H1 (cell line): Measurements from ENCODE around the gene RTF2. TPM values are rescaled to one million over a fixed set of nuclear protein-coding genes. Genes with fewer than 3 reads are reported as not detected.

ENCODE experiments used
- CTCF ChIA-PET: fragments of 300-600 bp; sonication (Branson Sonifier 250); formaldehyde crosslinking; loops from one replicate; lab custom pipeline; 2021; ENCODE audit not compliant: partially characterized antibody; lab: Charles Lee
- POLR2A ChIA-PET: fragments of 300-600 bp; sonication (Branson Sonifier 250); formaldehyde crosslinking; loops from one replicate; lab custom pipeline; 2021; ENCODE audit warnings: inconsistent platforms; ENCODE audit not compliant: partially characterized antibody; lab: Charles Lee
- DNase-seq, 2 experiments: peaks; one replicate each; pipeline versions ENCODE4 v3.0.0 to v3.0.0-alpha.2; 2010 to 2022; ENCODE audit warnings: low spot score in 2 of 2, low read depth in 1 of 2, mixed read lengths in 1 of 2
- FAIRE-seq: peaks from 2 replicates; lab custom pipeline; 2011; peaks lifted over from hg19 to GRCh38; lab: Jason Lieb, UNC
- H2AFZ ChIP-seq: 2 replicates; pipeline ENCODE4 v1.8.1; 2012; ENCODE audit warnings: low read length, inconsistent platforms
- H2AK5ac ChIP-seq: 2 replicates; pipeline ENCODE4 v1.6.1; 2013; ENCODE audit warnings: low read depth, low read length
- H2BK120ac ChIP-seq: replicated peaks from 2 replicates; pipeline ENCODE3; 2013; ENCODE audit warnings: low read depth, low read length, inconsistent platforms
- H2BK12ac ChIP-seq: 2 replicates; pipeline ENCODE4 v1.6.1; 2013; ENCODE audit warnings: low read depth, low read length
- H2BK15ac ChIP-seq: 2 replicates; pipeline ENCODE4 v1.6.1; 2013; ENCODE audit warnings: low read length
- H2BK20ac ChIP-seq: 2 replicates; pipeline ENCODE4 v1.6.1; 2013; ENCODE audit warnings: low read length
- H2BK5ac ChIP-seq: 2 replicates; pipeline ENCODE4 v1.6.1; 2013; ENCODE audit warnings: low read depth, low read length
- H3K14ac ChIP-seq: 2 replicates; pipeline ENCODE4 v1.6.1; 2013; ENCODE audit warnings: inconsistent platforms; ENCODE audit not compliant: insufficient read length
- H3K18ac ChIP-seq: 2 replicates; pipeline ENCODE4 v1.6.1; 2013; ENCODE audit warnings: low read length; ENCODE audit errors: extremely low read depth
- H3K23ac ChIP-seq: 2 replicates; pipeline ENCODE4 v1.6.1; 2013; ENCODE audit warnings: inconsistent platforms; ENCODE audit not compliant: insufficient read length
- H3K23me2 ChIP-seq: 2 replicates; pipeline ENCODE4 v1.6.1; 2013; ENCODE audit warnings: low read depth, low read length
- H3K27ac ChIP-seq: 2 replicates; pipeline ENCODE4 v1.6.1; 2011; ENCODE audit warnings: low read depth, low read length, inconsistent platforms
- H3K27me3 ChIP-seq, 4 experiments: replicated peaks in 1 of 4; 1 replicate in 1 of 4; 2 replicates in 3 of 4; pipeline versions ENCODE4 v1.6.1 to v1.8.1; 2011 to 2013; ENCODE audit warnings: low read length in 3 of 4, mild to moderate bottlenecking in 3 of 4, inconsistent platforms in 2 of 4, mixed read lengths in 2 of 4, moderate library complexity in 1 of 4; ENCODE audit not compliant: control insufficient read depth in 3 of 4, insufficient read depth in 3 of 4; ENCODE audit errors: extremely low read depth in 1 of 4
- H3K36me3 ChIP-seq, 4 experiments: 2 replicates each; pipeline versions ENCODE4 v1.6.1 to v1.8.1; 2011 to 2013; ENCODE audit warnings: mild to moderate bottlenecking in 4 of 4, low read length in 3 of 4, moderate library complexity in 2 of 4, control low read depth in 1 of 4, inconsistent platforms in 1 of 4; ENCODE audit not compliant: insufficient read depth in 4 of 4, control insufficient read depth in 2 of 4
- H3K4ac ChIP-seq: replicated peaks from 2 replicates; pipeline ENCODE3; 2013; ENCODE audit warnings: low read length, low read depth, mixed read lengths, inconsistent platforms; ENCODE audit not compliant: insufficient read length
- H3K4me1 ChIP-seq, 4 experiments: replicated peaks in 1 of 4; 1 replicate in 1 of 4; 2 replicates in 3 of 4; pipeline versions ENCODE4 v1.6.1 to v1.8.1; 2011 to 2013; ENCODE audit warnings: low read length in 3 of 4, inconsistent platforms in 2 of 4, mixed read lengths in 1 of 4; ENCODE audit not compliant: insufficient read depth in 4 of 4, control insufficient read depth in 3 of 4
- H3K4me2 ChIP-seq, 2 experiments: 2 replicates each; pipeline versions ENCODE4 v1.6.1 to v1.8.1; 2011 to 2013; ENCODE audit warnings: low read depth in 2 of 2, low read length in 2 of 2, control low read depth in 1 of 2, inconsistent platforms in 1 of 2, mild to moderate bottlenecking in 1 of 2; ENCODE audit not compliant: insufficient read depth in 1 of 2
- H3K4me3 ChIP-seq, 4 experiments: fragments of 200-600, 300-600 bp in 1 of 4; sonication (generic), shearing (Covaris generic), sonication (Bioruptor Twin) in 1 of 4; 2 replicates each; pipeline versions ENCODE4 v1.5.1 to v1.8.1; 2011 to 2016; ENCODE audit warnings: low read length in 4 of 4, low read depth in 3 of 4, control low read depth in 2 of 4, inconsistent platforms in 2 of 4, mild to moderate bottlenecking in 2 of 4, mixed read lengths in 1 of 4, moderate library complexity in 1 of 4; ENCODE audit not compliant: insufficient read depth in 2 of 4; ENCODE audit errors: extremely low read depth in 1 of 4
- H3K56ac ChIP-seq: replicated peaks from 2 replicates; pipeline ENCODE3; 2013; ENCODE audit warnings: low read depth, mild to moderate bottlenecking, mixed read lengths, low read length, inconsistent platforms; ENCODE audit not compliant: insufficient read length
- H3K79me1 ChIP-seq: 2 replicates; pipeline ENCODE4 v1.6.1; 2013; ENCODE audit warnings: low read depth, low read length, control low read depth
- H3K79me2 ChIP-seq, 2 experiments: 2 replicates each; pipeline versions ENCODE4 v1.6.1 to v1.8.1; 2012 to 2013; ENCODE audit warnings: low read length in 2 of 2, mild to moderate bottlenecking in 2 of 2, inconsistent platforms in 1 of 2; ENCODE audit not compliant: insufficient read depth in 2 of 2, control insufficient read depth in 1 of 2
- H3K9ac ChIP-seq, 4 experiments: replicated peaks in 1 of 4; 1 replicate in 1 of 4; 2 replicates in 3 of 4; pipeline versions ENCODE4 v1.6.1 to v1.8.1; 2011 to 2013; ENCODE audit warnings: low read depth in 3 of 4, low read length in 3 of 4, control low read depth in 2 of 4, mild to moderate bottlenecking in 2 of 4, moderate library complexity in 2 of 4, inconsistent platforms in 1 of 4; ENCODE audit errors: extremely low read depth in 1 of 4
- H3K9me3 ChIP-seq, 2 experiments: 2 replicates each; pipeline versions ENCODE4 v1.6.1 to v1.8.1; 2012 to 2013; ENCODE audit warnings: mild to moderate bottlenecking in 2 of 2, moderate library complexity in 2 of 2, control low read depth in 1 of 2, inconsistent platforms in 1 of 2, low read depth in 1 of 2, low read length in 1 of 2, mixed read lengths in 1 of 2; ENCODE audit not compliant: insufficient read depth in 2 of 2
- H4K20me1 ChIP-seq, 2 experiments: replicated peaks in 1 of 2; 2 replicates each; pipeline versions ENCODE3 to v1.8.1; 2011 to 2013; ENCODE audit warnings: inconsistent platforms in 2 of 2, low read length in 2 of 2, mild to moderate bottlenecking in 1 of 2; ENCODE audit not compliant: insufficient read depth in 2 of 2, control insufficient read depth in 1 of 2
- H4K5ac ChIP-seq: 2 replicates; pipeline ENCODE4 v1.6.1; 2013; ENCODE audit warnings: low read length, low read depth, mixed read lengths, inconsistent platforms; ENCODE audit not compliant: insufficient read length
- H4K8ac ChIP-seq: 2 replicates; pipeline ENCODE4 v1.8.0; 2013; ENCODE audit warnings: mild to moderate bottlenecking, moderate library complexity, low read length, inconsistent platforms; ENCODE audit not compliant: insufficient read depth; ENCODE audit errors: extremely low read depth
- H4K91ac ChIP-seq: replicated peaks from 2 replicates; pipeline ENCODE3; 2013; ENCODE audit warnings: low read length, mixed read lengths, inconsistent platforms; ENCODE audit not compliant: insufficient read length
- BACH1 ChIP-seq: IDR thresholded peaks from 2 replicates; pipeline ENCODE4 v1.6.1; 2012; ENCODE audit warnings: low read length, improper control_type of control experiment
- EZH2 ChIP-seq: fragments of 200-600 bp; sonication (generic); IDR thresholded peaks from 2 replicates; pipeline ENCODE4 v1.7.1; 2012; ENCODE audit warnings: low read depth, mild to moderate bottlenecking, moderate library complexity, low read length, inconsistent platforms; ENCODE audit not compliant: severe bottlenecking
- POLR2AphosphoS5 ChIP-seq: IDR thresholded peaks from 2 replicates; pipeline ENCODE4 v1.6.1; 2011; ENCODE audit warnings: low read depth, low read length
- RXRA ChIP-seq: IDR thresholded peaks from 2 replicates; pipeline ENCODE4 v1.6.1; 2011; ENCODE audit warnings: low read depth, mild to moderate bottlenecking, low read length, moderate library complexity; ENCODE audit not compliant: insufficient read depth
- SAP30 ChIP-seq: fragments of 300-600 bp; sonication (generic); IDR thresholded peaks from 2 replicates; pipeline ENCODE4 v1.7.1; 2012; ENCODE audit warnings: low read length, moderate library complexity, mild to moderate bottlenecking, inconsistent platforms; ENCODE audit not compliant: insufficient read depth, insufficient replicate concordance
- WGBS, 2 experiments: shearing (Covaris generic) in 1 of 2; methylation state at CpG; one replicate each; pipeline versions ENCODE4 v1.1.6 to v1.1.7; 2013 to 2015; ENCODE audit warnings: low lambda C conversion rate in 2 of 2, mixed read lengths in 2 of 2, inconsistent platforms in 1 of 2, low coverage in 1 of 2, missing lambda C conversion rate in 1 of 2; ENCODE audit not compliant: insufficient replicate concordance in 2 of 2, insufficient coverage in 1 of 2, insufficient read length in 1 of 2; ENCODE audit errors: extremely low coverage in 1 of 2, missing lambda C conversion rate in 1 of 2; 5-methylcytosine and 5-hydroxymethylcytosine counted together
- polyA plus RNA-seq, 7 experiments: library from polyadenylated mRNA; depleted of rRNA in 3 of 7; stranded (reverse) in 5 of 7; unstranded in 2 of 7; fragments of >200 nt in 5 of 7; fragments of 200-250 nt in 2 of 7; gene quantifications; 1 replicate in 5 of 7; 2 replicates in 1 of 7; 4 replicates in 1 of 7; pipeline versions ENCODE4 v1.2.1 to v1.2.3, GENCODE V29; 2011 to 2013; ENCODE audit warnings: missing spikeins in 2 of 7, mixed read lengths in 2 of 7
- total RNA-seq: library from RNA; stranded (reverse); fragmentation: NEBNext Ultra II Directional; extraction: Animal tissue kit (Norgen Biotek cat#: 25700); gene quantifications from 2 replicates; pipeline ENCODE4 v1.2.1, GENCODE V29; 2021
- TF ChIP-seq, protein P1 (sequence below), 3 experiments: IDR thresholded peaks; 1 replicate in 2 of 3; 2 replicates in 1 of 3; pipeline versions ENCODE4 v1.5.1 to v1.6.1; 2011; ENCODE audit warnings: low read length in 3 of 3, mild to moderate bottlenecking in 3 of 3, inconsistent platforms in 2 of 3, low read depth in 1 of 3, moderate library complexity in 1 of 3; ENCODE audit not compliant: insufficient read depth in 1 of 3; ENCODE audit errors: control extremely low read depth in 1 of 3

The RTF2 gene
- total and polyA plus RNA-seq, 2 of the 8 experiments (the other 6 are each of a cell fraction or from before 2014, with no cell fraction given) = 33.9 to 51.2 TPM

DNA sequence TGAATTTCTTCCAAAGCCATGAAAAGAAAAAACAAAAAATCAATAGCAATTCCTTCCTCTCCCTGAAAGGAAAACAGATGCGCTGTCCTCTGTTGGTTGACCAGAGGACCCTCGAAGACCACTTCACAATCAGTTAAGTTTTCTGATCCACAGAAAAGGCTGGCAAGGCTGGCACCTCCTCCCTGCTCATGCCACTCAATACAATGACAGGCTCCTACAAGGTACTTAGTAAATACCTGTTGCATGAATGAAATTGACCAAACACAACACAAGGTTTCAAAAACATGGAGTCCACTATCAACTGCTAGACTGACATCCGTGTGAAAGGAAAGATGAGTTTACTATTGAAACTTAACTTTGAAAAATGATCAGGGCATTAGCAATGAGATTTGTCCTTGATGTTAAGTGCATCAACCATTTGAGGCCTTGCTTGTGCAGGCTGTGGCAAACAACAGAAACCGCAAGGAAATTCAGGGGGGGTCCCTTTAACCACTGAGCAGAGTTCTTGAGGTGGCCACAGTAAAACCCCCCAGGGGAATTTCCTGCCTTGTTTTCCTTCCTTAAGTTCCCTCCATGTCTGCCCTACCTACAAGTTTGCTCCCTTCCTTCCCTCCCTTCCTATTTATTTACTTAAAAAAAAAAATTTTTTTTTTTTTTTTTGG, 27.9 kb upstream of the RTF2 start:
- Histone ChIP-seq H4K91ac (no peak overlapping the region), H2AK5ac (no peak overlapping the region), H3K23ac (no peak overlapping the region), H3K27ac (no peak overlapping the region), H3K36me3 (no peaks in the 10 kb centered on the region), H4K8ac (no peak overlapping the region), H2BK120ac (no peak overlapping the region), H4K20me1 (no peaks in the 10 kb centered on the region), H3K23me2 (no peaks in the 10 kb centered on the region), H2BK12ac (no peak overlapping the region), H3K4me3 (no peak overlapping the region), H3K4ac (no peak overlapping the region), H2BK15ac (no peak overlapping the region), H2AFZ (no peak overlapping the region), H4K5ac (no peak overlapping the region), H3K56ac (no peak overlapping the region), H3K9ac (no peak overlapping the region), H3K4me1 (no peaks in the 10 kb centered on the region), H3K27me3 (no peaks in the 10 kb centered on the region; a peak in 1 of 7 replicates), H3K79me2 (no peaks in the 10 kb centered on the region), H3K79me1 (no peaks in the 10 kb centered on the region), H2BK20ac (no peak overlapping the region), H3K9me3 (no peaks in the 10 kb centered on the region), H3K4me2 (no peak overlapping the region), H3K14ac (no peak overlapping the region), H2BK5ac (no peak overlapping the region), H3K18ac (no peak overlapping the region)
- TF ChIP-seq, protein P1, sequence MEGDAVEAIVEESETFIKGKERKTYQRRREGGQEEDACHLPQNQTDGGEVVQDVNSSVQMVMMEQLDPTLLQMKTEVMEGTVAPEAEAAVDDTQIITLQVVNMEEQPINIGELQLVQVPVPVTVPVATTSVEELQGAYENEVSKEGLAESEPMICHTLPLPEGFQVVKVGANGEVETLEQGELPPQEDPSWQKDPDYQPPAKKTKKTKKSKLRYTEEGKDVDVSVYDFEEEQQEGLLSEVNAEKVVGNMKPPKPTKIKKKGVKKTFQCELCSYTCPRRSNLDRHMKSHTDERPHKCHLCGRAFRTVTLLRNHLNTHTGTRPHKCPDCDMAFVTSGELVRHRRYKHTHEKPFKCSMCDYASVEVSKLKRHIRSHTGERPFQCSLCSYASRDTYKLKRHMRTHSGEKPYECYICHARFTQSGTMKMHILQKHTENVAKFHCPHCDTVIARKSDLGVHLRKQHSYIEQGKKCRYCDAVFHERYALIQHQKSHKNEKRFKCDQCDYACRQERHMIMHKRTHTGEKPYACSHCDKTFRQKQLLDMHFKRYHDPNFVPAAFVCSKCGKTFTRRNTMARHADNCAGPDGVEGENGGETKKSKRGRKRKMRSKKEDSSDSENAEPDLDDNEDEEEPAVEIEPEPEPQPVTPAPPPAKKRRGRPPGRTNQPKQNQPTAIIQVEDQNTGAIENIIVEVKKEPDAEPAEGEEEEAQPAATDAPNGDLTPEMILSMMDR (IDR thresholded peaks at IDR 0.05; ENCODE audit: control extremely low read depth in 1 of 3, insufficient read depth in 1 of 3, low read depth in 1 of 3, low read length in 3 of 3) = no peak
- TF ChIP-seq BACH1 = no peak
- no peak for TF ChIP-seq SAP30
- no peak for TF ChIP-seq POLR2AphosphoS5
- TF ChIP-seq RXRA = no peak
- TF ChIP-seq EZH2 = no peak
- ChIA-PET CTCF (interaction anchor here (1.0 to 1.1 kb wide), 2 partner anchors 18 to 28 kb away, joined by 3 to 4 read pairs; partner anchors contain the start of gene CASS4), POLR2A (no interaction called here)
- WGBS, 2 experiments = 91% methylated on average over 4 of the region's 4 CpGs; no CpG with 5 or more reads in 1 of the 2 experiments
- DNase-seq (no peak), FAIRE-seq (no peak)
